GM21723 (cell line): ENCODE results near the gene DMD.
"Not testable (repeated sequence)": the region's sequence is repeated elsewhere in the genome, so short reads cannot be mapped to it uniquely, and the experiment has no call there.

Experiments
- ATAC-seq: cut with Tn5 transposase; IDR thresholded peaks from one replicate; pipeline ENCODE4 v1.9.1; 2021; ENCODE audit warnings: mild to moderate bottlenecking, moderate library complexity; ENCODE audit not compliant: unreplicated experiment

DMD gene

DNA sequence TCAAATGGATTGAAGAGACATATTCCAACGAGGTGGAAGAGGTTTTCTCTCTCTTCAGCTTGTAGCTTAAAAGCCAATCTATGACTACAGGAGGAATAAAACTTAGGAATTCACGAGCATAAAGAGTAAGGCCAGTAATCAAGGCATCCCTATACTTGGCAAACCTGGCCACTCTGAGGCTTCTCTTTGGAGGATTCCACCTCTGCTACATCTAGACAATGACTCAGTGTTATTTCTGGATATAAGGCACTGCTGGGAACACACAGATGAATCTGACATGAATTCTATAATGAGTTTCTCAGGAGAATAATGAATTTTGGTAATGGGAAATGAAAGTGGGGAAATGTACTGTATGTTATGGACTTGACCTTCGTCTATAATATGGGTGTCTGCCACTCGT is 1123.7 kb downstream of the DMD start:
- ATAC-seq, result no peak

- ATAC-seq, result no peak
Measured at GRCh38 chrX:32084757-32085156, 1126.6 kb downstream of the DMD start.

DNA sequence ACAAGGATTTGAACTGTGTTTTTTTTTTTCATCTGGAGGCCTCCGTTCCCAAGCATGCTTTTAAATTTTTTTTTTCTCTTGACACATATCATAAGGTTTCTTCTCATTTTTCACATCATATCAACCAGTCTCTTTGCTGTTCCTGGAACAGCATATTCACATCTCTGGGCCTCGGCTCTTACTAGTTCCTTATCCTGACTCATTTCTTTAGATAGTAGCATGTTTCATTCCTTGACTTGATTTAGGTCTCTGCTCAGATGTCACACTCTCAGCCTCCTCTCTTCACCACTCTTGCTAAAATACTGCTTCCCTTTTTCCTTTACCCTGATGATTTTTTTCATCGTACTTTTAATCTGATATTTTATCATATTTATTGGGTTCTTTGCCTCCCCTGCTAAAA is 1163.1 kb downstream of the DMD start:
- ATAC-seq, result no peak

DNA sequence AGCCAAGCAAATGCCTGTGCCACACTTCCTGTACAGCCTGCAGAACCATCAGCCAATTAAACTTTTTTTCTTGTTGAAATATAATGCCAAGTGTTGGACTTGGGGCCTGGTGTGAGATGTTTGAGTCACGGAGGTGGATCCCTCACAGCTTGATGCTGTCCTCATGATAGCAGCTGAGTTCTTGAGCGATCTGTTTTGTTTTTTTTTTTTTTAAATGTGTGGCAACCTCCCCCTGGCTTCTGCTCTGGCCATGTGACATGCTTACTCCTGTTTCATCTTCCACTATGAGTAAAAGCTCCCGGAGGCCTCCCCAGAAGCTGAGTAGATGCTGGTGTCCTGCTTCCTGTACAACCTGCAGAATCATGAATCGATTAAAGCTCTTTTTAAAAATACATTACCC is 1166.2 kb downstream of the DMD start:
- ATAC-seq, result no peak

DNA sequence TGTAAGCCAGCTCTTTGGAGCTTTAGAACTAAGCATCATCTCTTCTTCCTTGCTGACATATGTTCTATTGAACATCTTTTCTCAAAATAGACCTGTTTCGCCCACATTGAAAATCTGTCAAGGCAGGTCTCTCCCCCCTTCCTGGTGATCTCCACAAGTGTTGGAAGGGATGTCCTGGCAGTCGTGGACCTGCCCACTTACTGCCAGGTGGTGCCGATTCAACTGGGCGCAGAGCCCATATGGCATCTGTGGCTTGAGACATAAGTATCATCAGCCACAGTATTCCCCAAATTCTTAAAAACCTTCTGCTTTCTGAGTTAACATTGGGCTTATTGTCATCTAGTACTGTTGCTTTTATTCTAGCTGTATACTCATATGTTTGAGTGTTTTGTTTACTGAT is 1170.2 kb downstream of the DMD start:
- ATAC-seq, result no peak

DNA sequence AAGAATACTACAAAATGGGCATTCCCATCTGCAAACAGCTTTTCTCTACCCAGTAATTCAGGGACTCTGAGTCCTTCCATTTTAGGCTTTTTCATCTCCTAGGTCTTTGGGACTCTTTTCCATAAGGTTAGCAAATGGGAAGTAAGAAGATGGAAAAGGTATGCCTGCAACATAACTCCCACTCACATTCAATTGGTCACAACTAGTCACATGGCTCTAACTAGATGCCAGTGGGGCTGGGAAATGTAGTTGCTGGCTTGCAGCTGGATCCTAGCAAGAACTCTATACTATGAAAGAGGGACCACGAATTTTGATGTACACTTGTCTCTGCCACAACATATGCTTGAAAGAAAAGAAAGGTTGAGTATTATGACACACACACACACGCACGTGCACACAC is 1184.6 kb downstream of the DMD start:
- ATAC-seq, result no peak

GRCh38 chrX:32024072-32024471 is 1187.3 kb downstream of the DMD start:
- ATAC-seq, result no peak

GRCh38 chrX:32016195-32016594 is 1195.2 kb downstream of the DMD start:
- ATAC-seq, result no peak

DNA sequence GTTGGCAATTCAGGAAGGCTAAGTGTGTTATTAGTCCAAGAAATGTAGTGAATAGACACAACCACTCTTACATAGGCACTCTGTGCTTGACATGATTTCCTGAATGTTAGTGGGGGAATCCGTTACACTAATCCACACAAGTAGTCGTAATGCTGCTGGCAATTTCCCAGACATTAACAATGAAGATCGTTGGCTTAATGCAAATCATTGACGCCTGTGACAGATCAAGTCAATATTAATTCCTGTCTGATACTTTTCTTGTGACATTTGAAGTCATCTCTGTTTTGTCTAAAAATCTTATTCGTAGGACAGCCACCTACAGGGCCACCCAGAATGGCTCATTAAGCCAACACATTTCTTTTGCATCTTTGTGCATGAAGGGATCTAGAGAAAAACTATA is 1200.4 kb downstream of the DMD start:
- ATAC-seq, result no peak

DNA sequence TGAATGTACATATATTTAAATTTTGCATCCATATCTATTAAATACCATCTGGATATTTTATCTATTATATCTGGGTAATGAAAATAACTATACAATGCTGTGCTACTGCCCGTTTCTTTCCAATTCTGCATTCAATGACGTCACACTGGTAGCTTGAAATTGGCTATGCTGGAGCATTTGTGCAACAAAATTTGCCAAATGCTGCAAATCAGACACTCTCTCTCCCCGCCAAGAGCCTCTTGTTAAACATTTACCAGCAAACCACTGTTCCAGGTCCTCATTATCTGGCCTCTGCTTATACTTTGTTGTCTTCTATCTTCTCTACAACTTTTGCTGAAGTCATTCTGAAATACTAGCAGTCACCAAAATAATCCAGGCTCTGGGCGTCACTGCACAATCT is 1201.1 kb downstream of the DMD start:
- ATAC-seq, result no peak

- ATAC-seq, result no peak
Measured at GRCh38 chrX:31993637-31994036, 1217.7 kb downstream of the DMD start.

DNA sequence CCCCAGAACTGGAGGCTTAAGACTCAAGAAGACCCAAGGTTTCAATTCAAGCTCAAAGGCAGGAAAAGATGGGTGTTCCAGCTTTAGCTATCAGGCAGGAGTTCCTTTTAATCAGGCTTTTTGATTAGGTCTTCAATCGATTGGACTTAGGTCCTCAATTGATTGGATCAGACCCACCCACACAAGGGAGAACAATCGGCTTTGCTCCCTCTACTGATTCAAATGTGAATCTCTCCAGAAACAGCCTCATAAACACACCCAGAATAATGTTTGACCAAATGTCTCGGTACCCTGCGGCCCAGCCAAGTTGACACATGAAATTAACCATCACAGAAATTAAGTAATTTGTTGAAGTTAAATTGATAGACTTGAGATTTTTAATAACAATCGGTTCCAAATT is 1222.4 kb downstream of the DMD start:
- ATAC-seq, result no peak

DNA sequence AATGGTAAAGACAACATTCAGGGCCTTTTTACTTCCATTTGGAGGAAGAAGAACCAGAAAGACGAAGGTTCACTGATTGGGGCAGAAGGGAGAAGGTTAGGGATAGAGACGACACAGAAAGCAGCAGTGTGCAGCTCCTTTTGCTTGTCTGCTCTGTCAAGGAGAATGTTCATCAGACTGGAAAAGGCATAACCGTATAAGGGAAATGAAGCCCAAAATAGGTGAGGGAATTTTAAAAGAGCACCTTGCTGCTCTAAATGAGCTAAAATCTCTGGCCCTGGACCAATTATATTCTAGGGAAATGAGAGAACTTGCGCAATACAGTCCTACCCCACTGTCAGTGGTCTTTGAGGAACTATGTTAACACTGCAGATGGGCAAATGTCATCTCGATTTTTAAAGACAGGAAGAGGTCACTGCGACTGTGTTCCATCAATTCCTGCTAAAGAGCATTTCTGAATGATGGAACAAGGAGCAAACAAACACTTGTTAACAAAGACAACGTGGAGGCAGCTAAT is 1229.7 kb downstream of the DMD start:
- no peak for ATAC-seq

- ATAC-seq, result no peak
Measured at GRCh38 chrX:31969714-31970113, 1241.6 kb downstream of the DMD start.

GRCh38 chrX:31962256-31962655 is 1249.1 kb downstream of the DMD start:
- ATAC-seq, result no peak

DNA sequence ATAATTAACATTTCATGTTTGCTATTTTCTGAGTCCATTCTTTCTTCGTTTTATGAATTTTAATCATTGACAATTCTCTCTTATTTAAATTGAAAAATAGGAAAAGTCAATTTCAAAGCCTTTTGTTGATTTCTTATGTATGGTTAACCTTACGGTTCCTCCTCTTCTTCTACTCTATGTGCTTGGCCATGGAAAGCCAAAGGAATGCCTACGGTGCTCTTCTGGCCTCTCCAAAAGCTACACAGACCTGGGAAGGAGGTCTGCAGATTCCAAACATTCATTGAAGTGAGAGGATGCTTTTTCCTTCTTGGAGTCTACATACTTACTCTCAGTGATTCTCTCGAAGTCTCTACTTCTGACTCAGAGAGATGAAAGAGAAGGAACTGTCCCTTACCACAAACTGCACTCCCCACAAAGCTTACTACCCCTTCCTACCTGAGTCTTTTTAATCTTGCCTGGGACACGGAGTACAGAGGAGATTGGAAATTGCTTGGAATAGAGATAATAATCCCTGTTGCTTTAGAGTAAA is 1276.4 kb downstream of the DMD start:
- ATAC-seq, result no peak

DNA sequence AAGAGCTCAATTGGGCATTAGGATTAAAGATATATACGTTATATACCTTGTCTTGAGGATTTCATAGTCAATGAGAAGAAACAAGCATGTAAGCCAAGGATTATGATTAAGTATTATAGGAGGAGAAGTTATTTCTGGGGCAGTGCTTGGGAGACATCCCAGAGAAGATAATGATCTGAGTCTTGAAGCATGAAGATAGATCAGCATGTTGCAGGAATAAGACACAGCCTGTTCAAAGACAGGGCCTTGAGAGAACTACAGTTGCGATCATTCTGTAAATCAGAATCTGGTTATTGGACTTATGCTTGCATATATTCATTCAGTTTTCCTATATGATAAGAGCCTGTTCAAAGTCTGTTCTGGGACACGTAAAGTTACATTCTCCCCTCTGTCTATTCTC is 1277.3 kb downstream of the DMD start:
- ATAC-seq, result no peak

GRCh38 chrX:31932769-31933168 is 1278.6 kb downstream of the DMD start:
- no peak for ATAC-seq

- not testable (repeated sequence) for ATAC-seq
Measured at GRCh38 chrX:31932320-31932719, 1279.0 kb downstream of the DMD start.

DNA sequence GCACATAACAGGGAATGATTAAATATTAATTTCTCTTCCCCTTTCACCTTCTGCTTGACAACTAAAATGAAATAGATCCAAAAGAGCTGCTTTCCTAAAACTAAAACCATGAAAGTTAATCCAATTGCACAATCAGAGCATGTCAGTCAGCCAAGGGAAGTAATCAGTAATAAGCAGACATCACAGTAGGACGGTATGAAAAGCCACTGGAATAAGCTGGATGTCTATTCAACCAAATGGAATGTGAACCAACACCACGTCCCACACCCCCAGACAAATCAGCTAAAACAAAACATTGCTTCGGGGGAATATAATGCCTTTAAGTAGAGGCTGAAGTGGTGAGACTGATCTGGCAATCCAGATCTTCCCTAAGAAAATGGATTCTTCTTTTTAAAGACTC is 1280.1 kb downstream of the DMD start:
- ATAC-seq, result no peak

DNA sequence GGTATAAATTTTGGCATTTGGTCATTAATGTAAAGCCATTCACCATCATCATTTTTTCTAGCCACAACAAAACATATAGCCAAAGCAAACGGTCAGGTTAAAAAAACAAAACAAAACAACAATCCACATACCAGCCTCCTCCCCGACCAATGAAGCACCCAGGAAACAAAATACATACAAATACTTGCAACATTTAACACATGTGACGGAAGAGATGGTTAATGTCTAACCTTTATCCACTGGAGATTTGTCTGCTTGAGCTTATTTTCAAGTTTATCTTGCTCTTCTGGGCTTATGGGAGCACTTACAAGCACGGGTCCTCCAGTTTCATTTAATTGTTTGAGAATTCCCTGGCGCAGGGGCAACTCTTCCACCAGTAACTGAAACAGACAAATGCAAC is 1282.0 kb downstream of the DMD start:
- no peak for ATAC-seq

DNA sequence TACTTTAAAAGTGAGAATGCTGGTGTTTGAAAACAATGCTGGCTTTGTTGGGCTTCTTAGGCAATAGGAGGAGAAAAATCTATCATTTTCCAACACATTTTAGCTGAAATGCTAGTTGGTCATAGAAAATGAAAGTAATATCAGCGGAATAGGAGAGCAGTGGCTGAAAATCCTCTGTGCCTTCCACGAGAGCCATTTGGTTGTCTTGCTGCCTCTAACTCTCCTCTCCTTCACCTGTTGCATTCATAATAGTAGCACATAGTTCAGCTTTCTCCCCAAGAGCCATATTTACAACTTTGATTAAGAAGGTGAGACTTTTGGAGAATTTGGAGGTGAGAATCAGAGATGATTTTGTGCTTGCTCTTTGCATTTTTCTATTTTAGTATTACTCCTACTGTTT is 1290.1 kb downstream of the DMD start:
- ATAC-seq, result no peak

DNA sequence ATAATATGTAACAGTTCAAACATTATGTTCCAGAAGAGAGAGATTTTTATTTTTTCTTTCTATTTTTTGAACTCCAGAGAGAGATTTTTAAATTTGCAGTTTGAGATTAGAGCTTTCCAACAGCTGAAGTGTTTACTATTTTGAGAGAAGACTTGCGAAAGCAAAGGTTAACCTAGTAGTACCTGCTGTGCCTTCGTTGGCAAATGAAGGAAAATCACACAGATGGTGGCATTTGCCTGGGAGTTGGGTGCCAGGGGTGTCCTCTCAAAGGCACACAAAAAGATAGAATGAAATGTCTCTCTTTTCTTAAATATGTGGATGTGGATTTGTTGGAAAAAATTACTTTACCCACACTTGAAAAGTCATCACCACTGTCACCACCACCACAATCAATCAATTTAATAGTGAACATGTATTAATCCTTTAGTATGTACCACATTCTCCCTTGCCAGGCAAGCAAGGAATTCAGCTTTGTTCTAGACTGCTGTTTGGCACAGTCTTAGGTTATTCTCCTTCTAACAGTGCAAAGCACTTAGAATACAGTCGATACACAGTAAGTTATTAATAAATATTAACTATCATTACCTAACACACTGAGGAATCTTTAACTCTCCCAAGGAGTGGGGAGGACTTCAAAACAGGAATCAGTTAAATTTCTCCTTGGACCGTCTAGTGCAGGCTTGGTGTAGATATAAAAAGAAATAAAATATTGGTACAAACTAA is 1301.3 kb downstream of the DMD start:
- ATAC-seq, result no peak
